HG02610 (cell line): ENCODE results near the gene SIPA1.

Experiments
- ATAC-seq: cut with Tn5 transposase; IDR thresholded peaks from one replicate; pipeline ENCODE4 v1.9.1; 2021; ENCODE audit warnings: mild to moderate bottlenecking, moderate library complexity; ENCODE audit not compliant: unreplicated experiment

The SIPA1 gene, protein sequence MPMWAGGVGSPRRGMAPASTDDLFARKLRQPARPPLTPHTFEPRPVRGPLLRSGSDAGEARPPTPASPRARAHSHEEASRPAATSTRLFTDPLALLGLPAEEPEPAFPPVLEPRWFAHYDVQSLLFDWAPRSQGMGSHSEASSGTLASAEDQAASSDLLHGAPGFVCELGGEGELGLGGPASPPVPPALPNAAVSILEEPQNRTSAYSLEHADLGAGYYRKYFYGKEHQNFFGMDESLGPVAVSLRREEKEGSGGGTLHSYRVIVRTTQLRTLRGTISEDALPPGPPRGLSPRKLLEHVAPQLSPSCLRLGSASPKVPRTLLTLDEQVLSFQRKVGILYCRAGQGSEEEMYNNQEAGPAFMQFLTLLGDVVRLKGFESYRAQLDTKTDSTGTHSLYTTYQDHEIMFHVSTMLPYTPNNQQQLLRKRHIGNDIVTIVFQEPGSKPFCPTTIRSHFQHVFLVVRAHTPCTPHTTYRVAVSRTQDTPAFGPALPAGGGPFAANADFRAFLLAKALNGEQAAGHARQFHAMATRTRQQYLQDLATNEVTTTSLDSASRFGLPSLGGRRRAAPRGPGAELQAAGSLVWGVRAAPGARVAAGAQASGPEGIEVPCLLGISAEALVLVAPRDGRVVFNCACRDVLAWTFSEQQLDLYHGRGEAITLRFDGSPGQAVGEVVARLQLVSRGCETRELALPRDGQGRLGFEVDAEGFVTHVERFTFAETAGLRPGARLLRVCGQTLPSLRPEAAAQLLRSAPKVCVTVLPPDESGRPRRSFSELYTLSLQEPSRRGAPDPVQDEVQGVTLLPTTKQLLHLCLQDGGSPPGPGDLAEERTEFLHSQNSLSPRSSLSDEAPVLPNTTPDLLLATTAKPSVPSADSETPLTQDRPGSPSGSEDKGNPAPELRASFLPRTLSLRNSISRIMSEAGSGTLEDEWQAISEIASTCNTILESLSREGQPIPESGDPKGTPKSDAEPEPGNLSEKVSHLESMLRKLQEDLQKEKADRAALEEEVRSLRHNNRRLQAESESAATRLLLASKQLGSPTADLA

GRCh38 chr11:65637794-65638419 is at the start of gene SIPA1:
TSS of gene SIPA1 (plus strand) at chr11:65638101. CDS start at chr11:65640922, 2,821 bp downstream.
- peak; percentile 53 for ATAC-seq

- peak; percentile 71 for ATAC-seq
Measured at GRCh38 chr11:65588199-65589054, 49.5 kb upstream of the SIPA1 start.

GRCh38 chr11:65589444-65590239 is 48.3 kb upstream of the SIPA1 start:
- no peak for ATAC-seq

- no peak for ATAC-seq
Measured at GRCh38 chr11:65590240-65590738, 47.6 kb upstream of the SIPA1 start.

DNA sequence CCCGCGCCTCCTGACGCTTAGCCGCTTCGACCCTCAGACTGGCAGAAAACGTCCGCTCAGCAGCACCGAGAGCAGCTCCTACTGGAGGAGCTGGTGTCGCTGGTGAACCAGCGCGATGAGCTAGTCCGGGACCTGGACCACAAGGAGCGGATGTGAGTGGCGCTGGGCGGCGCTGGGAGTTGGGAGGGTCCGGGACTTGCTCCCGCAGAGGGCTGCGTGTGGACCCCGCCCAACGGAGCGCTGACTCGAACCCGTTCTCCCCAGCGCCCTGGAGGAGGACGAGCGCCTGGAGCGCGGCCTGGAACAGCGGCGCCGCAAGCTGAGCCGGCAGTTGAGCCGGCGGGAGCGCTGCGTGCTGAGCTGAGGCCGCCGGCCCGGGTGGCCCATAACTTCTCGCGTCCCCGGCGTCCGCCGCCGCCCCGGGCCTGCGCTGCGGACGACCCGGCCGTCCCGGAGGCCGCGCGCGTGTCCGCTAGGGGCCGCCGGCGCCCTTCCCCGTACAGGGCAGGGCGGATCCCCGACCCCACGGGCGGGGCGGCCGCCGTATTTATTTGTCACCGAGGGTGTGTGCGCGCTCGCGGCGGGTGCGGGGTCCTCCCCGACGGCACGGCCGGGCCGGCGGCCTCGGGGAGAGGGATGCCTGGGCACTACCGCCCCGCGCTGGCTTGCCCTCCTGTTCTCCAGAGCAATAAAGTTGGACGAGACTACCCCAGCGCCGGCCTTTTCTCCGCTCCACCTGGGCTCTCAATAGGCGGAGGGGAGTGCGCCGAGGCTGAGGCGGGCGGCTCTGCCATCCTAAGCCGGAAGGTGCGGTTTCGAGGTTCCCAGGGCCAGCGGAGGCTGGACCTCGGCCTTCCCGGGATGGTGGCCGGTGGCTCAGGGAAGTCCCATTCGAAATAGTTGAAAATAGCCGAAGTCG is 45.7 kb upstream of the SIPA1 start:
- ATAC-seq = no peak

GRCh38 chr11:65592858-65593517 is 44.9 kb upstream of the SIPA1 start:
- ATAC-seq = no peak

GRCh38 chr11:65593518-65594414 is 44.1 kb upstream of the SIPA1 start:
- no peak for ATAC-seq

GRCh38 chr11:65595131-65595530 is 42.8 kb upstream of the SIPA1 start:
- no peak for ATAC-seq

- ATAC-seq = no peak
Measured at GRCh38 chr11:65595543-65596281, 42.2 kb upstream of the SIPA1 start, which contains the start of gene KCNK7. TSS of gene KCNK7 (minus strand) at chr11:65595800. CDS start at chr11:65595772, 28 bp downstream.

DNA sequence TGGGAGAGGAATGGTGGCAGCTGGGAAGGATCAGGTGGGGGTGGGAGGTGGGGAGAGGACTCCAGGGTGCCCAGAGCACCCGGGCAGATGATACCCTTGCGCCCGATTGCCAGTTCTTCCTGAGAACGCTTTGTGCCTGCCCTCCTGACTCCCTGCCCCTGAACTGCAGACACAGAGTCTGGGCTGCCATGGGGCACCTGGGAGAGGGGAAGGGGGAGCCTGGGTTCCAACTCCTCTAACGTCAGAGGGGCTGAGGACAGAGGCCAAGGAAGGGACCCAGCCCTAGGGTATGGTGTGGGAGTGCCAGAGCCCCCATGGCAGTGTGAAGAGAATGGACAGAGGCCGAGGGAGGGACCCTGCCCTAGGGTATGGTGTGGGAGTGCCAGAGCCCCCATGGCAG is 41.4 kb upstream of the SIPA1 start:
- no peak for ATAC-seq

DNA sequence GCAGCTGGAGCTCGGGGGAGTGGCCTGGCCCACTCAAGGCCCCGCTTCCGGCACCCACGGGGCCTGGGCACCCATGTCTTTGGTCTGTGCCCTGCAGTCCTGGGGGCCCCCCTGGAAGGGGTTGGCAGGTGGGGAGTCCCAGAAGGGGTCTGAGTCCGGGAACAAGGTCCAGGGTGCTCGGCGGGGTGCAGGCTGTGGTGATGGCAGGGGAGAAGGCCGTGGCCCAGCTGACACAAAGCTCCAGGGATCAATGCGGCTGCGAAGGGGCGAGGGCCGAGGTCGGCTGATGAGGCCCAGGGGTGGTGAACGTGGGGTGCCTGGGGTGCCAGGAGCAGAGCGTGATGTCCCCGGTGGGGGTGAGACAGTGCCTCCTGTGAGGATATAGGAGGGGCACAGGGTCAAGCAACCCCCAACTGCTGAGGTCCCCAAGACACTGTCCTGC is 39.6 kb upstream of the SIPA1 start:
- no peak for ATAC-seq

- ATAC-seq = no peak
Measured at GRCh38 chr11:65599216-65599954, 38.5 kb upstream of the SIPA1 start.

DNA sequence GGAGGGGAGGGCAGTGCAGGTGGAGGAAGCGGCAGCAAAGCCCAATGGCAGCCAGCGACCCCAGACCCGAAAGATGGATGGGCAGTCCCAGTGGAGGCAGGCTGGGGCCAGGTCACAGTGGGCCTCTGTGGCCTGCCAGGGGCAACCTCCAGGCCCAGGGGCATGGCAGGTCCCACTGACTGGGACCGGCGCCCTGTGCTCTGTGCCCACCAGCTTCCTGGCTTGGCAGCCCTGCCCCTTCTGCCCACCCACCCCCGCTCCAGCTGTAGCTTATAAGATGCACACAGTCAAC is 38.0 kb upstream of the SIPA1 start:
- ATAC-seq = no peak

DNA sequence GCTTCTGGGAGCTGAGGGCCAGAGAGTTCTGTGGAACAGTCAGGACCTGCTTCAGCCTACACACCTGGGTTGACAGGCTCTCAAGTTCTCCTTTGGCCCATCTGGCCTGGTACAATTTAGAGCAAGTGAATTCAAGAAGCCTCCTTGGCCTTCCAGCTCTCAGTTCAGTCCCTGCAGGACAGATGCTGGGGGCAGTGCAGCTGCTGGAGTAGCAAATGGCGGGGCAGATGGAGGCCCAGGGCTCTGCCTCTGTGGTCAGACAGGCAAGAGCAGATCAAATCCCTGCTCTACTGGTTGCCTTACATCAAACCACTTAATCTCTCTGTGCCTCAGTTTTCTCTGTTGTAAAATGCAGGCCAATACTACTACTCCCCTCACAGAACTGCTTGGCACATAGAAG is 33.6 kb upstream of the SIPA1 start:
- no peak for ATAC-seq

- no peak for ATAC-seq
Measured at GRCh38 chr11:65606876-65607613, 30.9 kb upstream of the SIPA1 start.
